Stimulated activated naive CD4-positive, alpha-beta T cell treated with Interleukin-2 at 50 U/mL for 16 hours (primary cell): ENCODE data around the gene NOTCH1.
"Not testable (repeated sequence)": the region's sequence is repeated elsewhere in the genome, so short reads cannot be mapped to it uniquely, and the experiment has no call there.

Experiments used
- DNase-seq: peaks from one replicate; lab custom pipeline; 2025; lab: John Stamatoyannopoulos, UW

Gene NOTCH1

GRCh38 chr9:136578915-136579649 is 33.2 kb upstream of the NOTCH1 start:
- no peak for DNase-seq

DNA sequence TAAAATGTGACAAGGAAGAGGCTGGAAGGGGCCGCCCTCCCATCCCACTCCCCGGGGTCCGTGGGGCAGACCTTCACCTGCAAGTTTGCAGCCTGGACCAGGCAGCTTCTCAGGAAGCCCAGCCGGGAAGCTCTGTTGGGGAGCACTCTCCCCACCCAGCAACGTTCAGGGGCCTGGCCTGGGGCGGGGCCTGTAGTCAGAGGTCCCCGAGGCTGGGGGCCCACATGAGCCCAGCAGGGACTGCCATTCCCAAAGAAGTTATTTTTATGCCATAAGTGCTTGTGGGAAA is 32.7 kb upstream of the NOTCH1 start:
- DNase-seq = no peak

DNA sequence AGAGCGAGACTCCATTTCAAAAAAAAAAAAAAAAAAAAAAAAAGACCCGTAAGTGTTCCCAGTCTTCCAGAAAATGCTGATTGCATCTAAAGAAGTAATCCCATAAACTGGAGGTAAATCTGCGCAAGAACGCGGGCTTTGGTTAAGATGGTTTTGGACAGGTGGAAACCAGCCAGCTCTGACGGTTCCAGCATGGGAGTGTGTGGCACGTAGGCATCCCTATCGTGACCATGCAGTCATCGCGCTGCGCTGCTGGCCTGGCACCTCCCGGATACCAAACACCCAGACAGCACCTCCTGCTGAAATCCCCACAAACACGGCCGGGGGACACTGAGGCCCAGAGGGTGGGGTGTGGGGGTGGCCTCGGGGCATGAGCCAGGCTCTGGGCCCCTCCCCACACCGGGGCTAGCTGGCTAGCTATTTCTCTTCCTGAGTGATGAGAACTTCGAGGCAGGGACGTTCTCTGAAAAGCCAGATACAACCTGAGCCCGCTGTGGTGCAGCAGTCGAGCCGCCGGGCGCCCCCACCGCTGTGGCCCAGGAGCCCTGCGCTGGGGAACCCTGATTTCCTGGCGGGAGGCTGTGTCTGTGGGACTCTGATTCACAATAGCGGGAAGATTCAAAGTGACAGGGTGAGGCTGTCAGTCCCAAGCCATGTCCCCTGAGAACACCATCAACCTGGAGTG is 32.2 kb upstream of the NOTCH1 start:
- no peak for DNase-seq

DNA sequence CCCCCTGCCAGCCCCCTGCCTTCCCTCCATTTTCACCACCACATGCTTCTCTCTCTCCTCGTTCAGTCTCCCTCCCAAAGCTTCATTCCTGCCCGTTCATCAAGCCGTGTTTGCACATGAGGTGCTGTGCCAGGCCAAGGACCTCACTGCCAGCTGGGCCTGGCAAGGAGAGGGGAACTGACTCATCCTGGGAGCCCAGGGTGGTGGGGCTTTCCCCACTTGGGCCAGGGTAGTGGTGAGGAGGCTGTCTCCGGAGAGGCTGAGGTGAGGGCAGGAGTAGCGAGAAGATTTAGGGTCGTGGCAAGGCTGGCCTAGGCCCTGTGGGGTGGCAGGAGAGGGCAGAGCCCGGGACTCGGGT is 30.4 kb upstream of the NOTCH1 start:
- DNase-seq = no peak

DNA sequence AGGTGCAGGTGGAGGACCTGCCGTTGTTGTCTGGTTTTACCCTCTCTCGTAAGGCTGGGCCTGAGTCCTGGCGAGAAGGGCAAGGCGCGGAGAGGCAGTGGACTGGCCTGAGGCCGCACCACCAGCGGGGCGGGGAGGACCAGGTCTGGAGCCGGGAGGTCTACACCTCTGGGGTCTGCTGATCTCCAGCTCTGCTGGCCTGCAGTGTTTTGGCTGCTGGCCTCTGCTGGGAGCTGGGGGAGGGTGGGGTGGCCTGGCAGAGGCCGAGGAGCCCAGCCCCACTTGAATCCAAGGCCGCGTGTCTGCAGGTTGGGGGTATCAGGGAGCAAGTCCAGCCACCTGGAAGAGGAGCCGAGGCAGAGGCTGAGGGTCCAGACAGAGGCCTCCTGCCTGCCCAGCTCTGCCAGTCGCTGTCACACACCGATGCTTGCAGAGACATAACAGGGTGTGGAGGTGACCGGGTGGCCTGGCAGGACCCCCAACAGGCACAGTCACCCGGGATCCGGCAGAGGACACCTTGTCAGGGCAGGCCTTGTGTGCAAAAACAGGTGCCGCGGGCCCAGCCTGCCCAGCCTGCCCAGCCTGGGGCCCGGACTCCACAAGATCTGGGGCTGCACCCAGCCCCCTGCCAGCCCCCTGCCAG is 29.9 kb upstream of the NOTCH1 start:
- DNase-seq = no peak

- DNase-seq = not testable (repeated sequence)
Observed at GRCh38 chr9:136574606-136575005, 28.8 kb upstream of the NOTCH1 start.

DNA sequence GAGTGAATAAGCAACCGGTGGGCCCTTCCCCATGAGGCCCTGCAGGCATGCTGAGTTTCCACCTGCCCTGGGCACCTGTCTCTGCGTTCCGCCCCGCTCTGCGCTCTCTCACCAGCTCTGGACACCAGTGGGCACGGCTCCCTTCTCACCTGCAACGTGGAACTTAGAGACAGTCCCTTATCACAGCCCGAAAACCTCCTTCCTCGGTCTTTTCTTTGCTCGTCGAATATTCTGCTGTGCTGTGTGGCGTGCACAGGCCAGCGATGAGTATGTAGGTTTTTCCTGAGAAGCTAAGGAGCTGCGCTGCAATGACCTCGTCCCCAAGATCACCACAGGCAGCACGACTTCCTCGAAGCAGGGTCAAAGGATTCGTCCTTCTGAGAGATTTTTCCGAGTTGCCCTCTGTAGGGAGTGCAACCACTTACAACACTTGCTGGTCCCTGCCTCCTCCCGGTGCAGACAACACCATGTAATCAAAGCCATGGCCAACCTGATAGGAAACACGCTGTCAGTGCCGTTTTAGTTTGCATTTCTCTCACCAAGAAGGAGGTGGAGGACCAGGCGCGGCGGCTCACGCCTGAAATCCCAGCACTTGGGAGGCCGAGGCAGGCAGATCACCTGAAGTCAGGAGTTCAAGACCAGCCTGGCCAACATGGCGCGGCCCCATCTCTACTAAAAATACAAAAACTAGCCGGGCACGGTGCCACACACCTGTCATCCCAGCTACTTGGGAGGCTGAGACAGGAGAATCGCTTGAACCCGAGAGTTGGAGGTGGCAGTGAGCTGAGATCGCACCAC is 27.2 kb upstream of the NOTCH1 start:
- DNase-seq = no peak

DNA sequence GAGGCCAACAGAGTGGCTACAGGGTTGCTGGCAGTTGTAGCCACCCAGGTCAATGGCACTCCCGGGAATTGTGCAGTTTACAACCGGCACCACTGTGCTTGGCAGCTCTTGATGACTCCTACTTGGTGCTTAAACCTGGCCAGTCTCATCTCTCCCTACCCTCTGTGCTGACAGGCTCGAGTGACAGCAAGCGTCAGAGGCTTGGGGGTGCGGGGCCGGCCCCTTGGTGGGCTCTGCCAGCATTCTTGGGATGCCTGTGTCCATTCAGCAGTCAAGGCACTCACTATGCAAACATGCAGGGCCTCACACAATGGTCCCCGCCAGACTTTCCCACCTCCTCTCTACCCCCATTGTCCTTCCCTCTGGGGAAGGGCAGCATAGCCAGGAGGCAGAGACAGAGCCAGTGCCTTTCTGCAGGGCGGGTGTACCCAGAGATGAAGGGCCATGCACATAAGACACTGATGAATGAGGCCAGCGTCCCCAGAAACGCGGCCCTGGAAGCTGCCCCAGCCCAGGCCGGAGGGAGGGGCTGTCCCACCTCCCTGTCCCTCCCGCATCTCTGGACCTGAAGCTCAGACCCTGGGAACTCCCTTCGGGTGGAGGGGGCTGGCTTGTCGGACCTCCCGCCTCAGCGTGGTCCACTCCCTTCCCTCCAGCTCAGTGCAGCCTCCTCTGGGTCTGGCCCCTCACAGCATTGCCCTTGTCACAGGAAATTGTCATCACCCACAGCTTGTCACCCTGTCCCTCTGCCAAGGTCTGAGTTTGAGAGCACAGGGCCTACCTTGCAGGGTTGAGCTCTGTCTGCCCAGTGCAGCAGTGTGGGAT is 26.4 kb upstream of the NOTCH1 start:
- DNase-seq = no peak

GRCh38 chr9:136571531-136571930 is 25.7 kb upstream of the NOTCH1 start:
- DNase-seq = no peak

- DNase-seq = no peak
Observed at GRCh38 chr9:136570916-136571315, 25.1 kb upstream of the NOTCH1 start.

GRCh38 chr9:136570191-136570845 is 24.5 kb upstream of the NOTCH1 start:
- no peak for DNase-seq

DNA sequence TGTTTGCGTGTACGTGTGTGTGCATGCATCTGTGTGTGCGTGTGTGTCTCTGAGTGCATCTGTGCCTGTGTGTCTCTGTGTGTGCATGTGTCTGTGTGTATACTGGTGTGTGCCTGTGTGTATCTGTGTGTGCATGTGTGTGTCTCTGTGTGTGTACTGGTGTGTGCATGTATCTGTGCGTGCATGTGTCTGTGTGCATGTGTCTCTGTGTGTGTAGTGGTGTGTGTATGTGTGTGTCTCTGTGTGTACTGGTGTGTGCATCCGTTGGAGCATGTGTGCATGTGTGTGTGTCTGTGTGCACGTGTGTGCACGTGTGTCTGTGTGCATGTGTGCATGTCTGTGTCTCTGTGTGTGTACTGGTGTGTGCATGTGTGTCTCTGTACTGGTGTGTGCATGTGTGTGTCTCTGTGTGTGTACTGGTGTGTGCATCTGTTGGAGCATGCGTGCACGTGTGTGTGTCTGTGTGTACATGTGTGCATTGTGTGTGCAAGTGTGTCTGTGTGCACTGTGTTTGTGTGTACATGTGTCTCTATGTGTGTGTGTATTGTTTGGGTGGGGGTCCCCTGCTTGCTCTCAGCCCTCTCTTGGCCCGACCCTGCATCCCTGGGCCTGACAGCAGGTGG is 23.8 kb upstream of the NOTCH1 start:
- no peak for DNase-seq

DNA sequence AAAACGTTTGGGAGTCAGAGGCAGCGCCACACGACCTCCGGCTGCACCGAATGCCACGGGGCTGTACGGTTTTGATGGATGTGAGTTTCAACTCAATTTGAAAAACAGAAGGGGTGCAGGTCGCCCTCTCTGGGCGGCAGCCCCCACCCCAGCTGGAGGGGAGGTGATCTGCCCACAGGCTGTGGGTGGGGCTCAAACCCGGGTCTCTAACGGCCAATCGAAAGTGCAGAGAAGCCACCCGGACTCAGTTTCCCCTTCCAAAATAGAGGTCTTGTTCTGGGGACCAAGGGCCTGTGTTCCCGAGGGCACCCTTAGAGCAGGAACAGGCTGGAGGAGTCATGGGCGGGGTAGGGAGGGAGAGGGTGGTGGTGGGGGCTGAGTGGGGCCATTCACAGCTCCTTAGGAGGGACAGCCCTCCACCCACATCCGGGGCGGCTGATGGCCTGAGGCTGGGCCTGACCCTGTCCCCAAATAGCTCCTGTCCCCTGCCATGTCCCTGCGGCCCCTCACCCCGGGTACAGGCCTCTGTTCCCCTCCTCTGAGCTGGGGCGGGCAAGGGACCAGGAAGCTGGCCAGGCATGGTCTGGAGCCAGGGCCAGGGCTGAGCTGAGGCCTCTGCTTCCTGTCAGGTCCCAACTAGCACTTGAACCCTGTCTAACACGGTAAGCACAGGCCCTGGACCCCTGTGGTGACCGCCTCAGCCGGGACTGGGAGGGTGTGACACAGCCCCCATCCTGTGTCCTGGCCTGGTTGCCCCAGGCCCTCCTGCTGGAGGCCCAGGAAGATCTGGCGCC is 22.6 kb upstream of the NOTCH1 start:
- no peak for DNase-seq

DNA sequence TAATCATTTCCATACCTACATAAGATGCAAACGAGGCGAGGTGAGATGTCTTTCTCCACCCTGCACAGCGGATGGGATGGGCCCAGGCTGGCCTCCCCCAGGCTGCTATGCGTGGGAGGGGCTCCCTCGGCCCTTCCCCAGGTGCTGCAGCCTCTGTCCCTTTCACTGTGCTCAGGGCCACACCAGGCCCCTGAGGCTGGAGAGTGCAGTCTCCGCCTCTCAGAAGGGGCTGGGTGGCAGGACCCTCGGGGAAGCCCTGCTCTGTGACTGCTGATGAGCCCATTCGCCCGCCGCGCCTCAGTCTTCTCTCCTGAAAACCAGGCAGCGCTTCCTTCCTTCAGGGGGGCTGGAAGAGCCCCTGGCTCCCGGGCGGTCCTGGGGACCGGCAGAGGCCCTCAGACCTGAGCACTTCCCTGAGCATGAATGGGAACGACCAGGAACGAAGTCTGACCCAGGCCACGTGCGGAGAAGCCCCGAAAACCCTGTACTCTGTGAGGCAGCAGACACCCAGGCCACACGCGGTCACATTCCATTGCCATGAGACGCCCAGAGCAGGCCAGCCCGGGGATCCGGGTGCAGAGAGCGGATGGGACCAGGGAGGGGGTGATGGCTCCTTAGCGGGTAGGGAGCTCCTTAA is 21.9 kb upstream of the NOTCH1 start:
- no peak for DNase-seq

DNA sequence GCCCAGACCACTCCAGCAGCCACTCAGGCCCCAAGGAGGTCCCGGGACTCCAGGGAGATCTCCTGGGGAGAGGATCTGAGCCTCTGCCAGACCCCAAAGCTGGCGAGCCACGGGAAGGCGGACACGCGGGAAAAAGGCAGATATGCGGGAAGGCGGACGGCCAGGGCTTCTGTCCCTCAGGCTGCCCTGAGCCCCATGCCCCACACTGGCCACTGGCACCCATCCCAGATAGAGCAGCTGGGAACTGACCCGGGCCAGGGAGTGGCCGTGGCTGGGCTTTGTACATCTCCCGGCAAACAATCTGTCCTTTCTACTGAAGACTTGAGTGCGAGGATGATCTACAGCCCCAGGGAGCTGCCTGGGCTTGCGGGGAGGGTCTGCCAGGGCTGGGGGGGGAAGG is 21.1 kb upstream of the NOTCH1 start:
- no peak for DNase-seq

GRCh38 chr9:136566553-136566895 is 20.7 kb upstream of the NOTCH1 start:
- DNase-seq = no peak

DNA sequence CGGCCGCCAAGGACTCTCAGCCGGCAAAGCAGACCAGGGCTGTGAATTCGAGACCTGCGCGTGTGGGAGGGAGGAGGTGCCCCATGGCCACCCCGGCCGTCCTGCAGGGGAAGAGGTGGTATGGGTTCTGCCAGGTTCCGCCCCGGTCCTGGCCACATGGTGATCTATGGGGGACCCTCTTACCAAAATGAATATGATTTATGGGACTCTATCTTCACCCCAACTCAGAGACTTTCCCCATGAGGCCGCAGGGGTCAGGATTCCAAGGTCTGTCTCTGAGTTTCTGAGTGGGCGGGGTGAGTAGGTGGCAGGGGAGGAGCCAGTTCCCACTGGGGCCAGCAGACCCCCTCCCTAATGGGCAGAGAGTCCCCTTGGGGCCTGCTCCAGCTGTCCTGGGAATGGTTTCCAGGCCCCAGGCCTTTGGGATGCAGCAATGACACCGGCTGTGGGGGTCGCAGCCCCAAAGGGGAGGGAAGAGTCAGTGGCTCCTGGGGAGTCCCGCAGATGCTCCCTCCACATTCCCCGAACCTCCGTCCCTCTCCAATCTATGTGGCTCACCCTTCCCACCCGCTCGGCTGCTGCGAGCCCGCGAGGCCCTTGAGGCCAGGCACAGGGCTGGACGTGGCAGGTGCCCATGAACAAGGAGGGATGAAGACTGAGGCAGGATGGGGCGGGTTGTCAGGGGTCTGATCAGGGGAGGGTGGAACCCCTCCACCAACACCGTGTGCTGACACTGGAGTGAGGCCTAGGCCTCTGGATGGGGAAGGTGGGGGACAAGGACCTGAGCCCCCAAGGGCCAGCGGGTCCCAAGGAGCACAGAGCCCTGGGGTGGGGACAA is 20.1 kb upstream of the NOTCH1 start:
- no peak for DNase-seq

DNA sequence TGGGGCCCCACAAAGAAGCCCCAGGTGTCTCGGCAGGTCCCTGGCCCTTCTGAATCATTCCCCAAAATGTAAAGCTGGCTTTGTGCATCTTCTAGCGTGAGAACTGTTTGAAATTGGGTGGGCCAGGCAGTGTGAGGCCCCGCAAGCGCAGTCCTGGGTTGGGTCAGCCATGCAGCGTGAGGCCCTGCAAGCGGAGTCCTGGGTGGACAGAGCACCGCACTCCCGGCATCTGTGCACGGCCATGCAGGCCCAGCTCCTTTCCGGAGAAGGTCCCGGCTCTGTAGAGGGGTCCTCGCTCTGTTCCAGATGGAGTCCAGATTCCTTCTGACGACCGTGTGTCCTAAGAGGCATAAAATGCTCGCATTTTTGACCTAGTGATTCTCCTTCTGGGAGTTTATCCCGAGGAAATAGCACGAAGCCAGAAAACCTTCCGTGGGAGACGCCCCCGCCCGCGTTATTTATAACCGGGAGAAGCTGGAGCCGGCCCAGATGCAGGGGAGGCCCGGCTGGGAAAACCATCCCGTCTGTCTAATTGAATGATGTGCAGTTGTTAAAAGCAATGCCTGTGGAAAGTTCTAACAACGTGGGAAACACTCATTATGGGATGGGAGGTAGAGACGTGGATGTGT is 19.4 kb upstream of the NOTCH1 start:
- DNase-seq = no peak
